ENCODE data around the gene FAM120B. TPM values are rescaled to one million over a fixed set of nuclear protein-coding genes. Genes with fewer than 3 reads are reported as not detected.

FAM120B gene
- total and polyA plus RNA-seq, 2 of the 4 experiments (the other 2 are of a cell fraction), result 15.3 to 28.0 TPM

GRCh38 chr6:170259278-170259677, 47.3 kb upstream of the FAM120B start:
- no peak overlapping the region for H2AK5ac ChIP-seq (ENCODE audit: low read depth, low read length)
- no peak overlapping the region for H3K14ac ChIP-seq (replicated peaks; ENCODE audit: low read depth, low read length)
- H2BK5ac ChIP-seq (ENCODE audit: low read depth, low read length, poor library complexity, severe bottlenecking), result no peak overlapping the region
- no peak overlapping the region for H2AK9ac ChIP-seq (replicated peaks; ENCODE audit: low read depth, low read length, poor library complexity)
- ChIA-PET POLR2A (ENCODE audit: unreplicated experiment) (no interaction called here), CTCF (no interaction called here)
- H3K79me1 ChIP-seq (ENCODE audit: low read depth in 1 of 2, low read length in 2 of 2), result no peaks in the 10 kb centered on the region
- H3K18ac ChIP-seq (ENCODE audit: low read depth, low read length), result no peak overlapping the region
- no peak overlapping the region for H4K5ac ChIP-seq (ENCODE audit: low read depth, low read length)
- no peak overlapping the region for H4K91ac ChIP-seq (ENCODE audit: insufficient read depth, low read depth, low read length)
- no peak overlapping the region for H2BK15ac ChIP-seq (ENCODE audit: low read depth, low read length)
- dilution Hi-C loops (cut with HindIII; ENCODE audit: low sequenced_read_pairs, unreplicated experiment), result no loop called here
- H3K9ac ChIP-seq (ENCODE audit: low read depth, low read length), result no peak overlapping the region
- no peak overlapping the region for H2BK120ac ChIP-seq (ENCODE audit: low read depth, low read length)
- no peak for DNase-seq
- in situ Hi-C loops (cut with MboI; ENCODE audit: low sequenced_read_pairs), result no loop called here
- no peak overlapping the region for H3K4me3 ChIP-seq (ENCODE audit: insufficient read depth, low read depth, low read length)
- H3K23ac ChIP-seq (ENCODE audit: low read depth, low read length), result no peak overlapping the region
- BruUV-seq (replicated peaks), result no TSS peak
- TF ChIP-seq MXI1 (IDR thresholded peaks at IDR 0.05; ENCODE audit: borderline replicate concordance, low read depth, low read length) (no peak), POLR2A (IDR thresholded peaks at IDR 0.05; ENCODE audit: low read depth, low read length) (no peak), CHD1 (IDR thresholded peaks at IDR 0.05; ENCODE audit: low read depth, low read length) (no peak), MAFK (IDR thresholded peaks at IDR 0.05; ENCODE audit: low read depth, low read length) (no peak), USF2 (IDR thresholded peaks at IDR 0.05; ENCODE audit: low read depth, low read length) (no peak), CTCF (conservative IDR thresholded peaks at IDR 0.05; ENCODE audit: low read depth, low read length) (no peak), RFX5 (IDR thresholded peaks at IDR 0.05; ENCODE audit: low read depth, low read length) (no peak), RCOR1 (IDR thresholded peaks at IDR 0.05; ENCODE audit: insufficient replicate concordance, low read length) (no peak), NFE2L2 (IDR thresholded peaks at IDR 0.05; ENCODE audit: low read depth, low read length) (no peak), BHLHE40 (IDR thresholded peaks at IDR 0.05; ENCODE audit: low read depth, low read length) (no peak), RAD21 (IDR thresholded peaks at IDR 0.05; ENCODE audit: low read length) (no peak), MAZ (IDR thresholded peaks at IDR 0.05; ENCODE audit: borderline replicate concordance, low read depth, low read length) (no peak), ELK1 (IDR thresholded peaks at IDR 0.05; ENCODE audit: borderline replicate concordance, low read depth, low read length) (no peak), FOS (IDR thresholded peaks at IDR 0.05; ENCODE audit: low read depth, low read length) (no peak), SMC3 (IDR thresholded peaks at IDR 0.05; ENCODE audit: low read depth, low read length) (no peak), CEBPB (IDR thresholded peaks at IDR 0.05; ENCODE audit: low read depth, low read length) (no peak)
- no peak overlapping the region for H2AFZ ChIP-seq (replicated peaks; ENCODE audit: low read length, poor library complexity)
- no peaks in the 10 kb centered on the region for H3K9me1 ChIP-seq (ENCODE audit: insufficient read depth, low read length)
- no peaks in the 10 kb centered on the region for H3K9me3 ChIP-seq (ENCODE audit: control insufficient read depth, insufficient read depth, low read length)
- H3K27me3 ChIP-seq (ENCODE audit: control insufficient read depth, insufficient read depth, low read length), result peaks cover 3% of the 10 kb centered on the region; the same call in 1 of the 2 replicates
- WGBS, 2 experiments (ENCODE audit: extremely low coverage in 2 of 2, insufficient read length in 1 of 2), result no CpG with 5 or more reads among the region's 5 CpGs
- H3K36me3 ChIP-seq (ENCODE audit: control insufficient read depth, insufficient read depth, low read length), result no peaks in the 10 kb centered on the region
- no peak for ATAC-seq (ENCODE audit: low read depth)
- H3K56ac ChIP-seq (ENCODE audit: extremely low read depth, insufficient read depth, low read length), result no peak overlapping the region
- no peaks in the 10 kb centered on the region for H3K4me1 ChIP-seq (ENCODE audit: control insufficient read depth, insufficient read depth, low read length)
- H2BK20ac ChIP-seq (ENCODE audit: low read depth, low read length), result no peak overlapping the region
- H4K20me1 ChIP-seq (ENCODE audit: insufficient read depth, low read length), result no peaks in the 10 kb centered on the region
- no peak overlapping the region for H3K4ac ChIP-seq (ENCODE audit: low read depth, low read length)
- intact Hi-C loops (cut with micrococcal nuclease), result no loop called here
- H3K27ac ChIP-seq (ENCODE audit: insufficient read depth, low read length), result no peak overlapping the region
- no peak overlapping the region for H4K8ac ChIP-seq (ENCODE audit: low read depth in 2 of 2, low read length in 2 of 2)
- no peak overlapping the region for H3K4me2 ChIP-seq (ENCODE audit: low read depth, low read length)
